ENCODE measurements around the gene ALDH1L2. TPM values are rescaled to one million over a fixed set of nuclear protein-coding genes. Genes with fewer than 3 reads are reported as not detected.

The ALDH1L2 gene
- total RNA-seq: 8.3 TPM

DNA sequence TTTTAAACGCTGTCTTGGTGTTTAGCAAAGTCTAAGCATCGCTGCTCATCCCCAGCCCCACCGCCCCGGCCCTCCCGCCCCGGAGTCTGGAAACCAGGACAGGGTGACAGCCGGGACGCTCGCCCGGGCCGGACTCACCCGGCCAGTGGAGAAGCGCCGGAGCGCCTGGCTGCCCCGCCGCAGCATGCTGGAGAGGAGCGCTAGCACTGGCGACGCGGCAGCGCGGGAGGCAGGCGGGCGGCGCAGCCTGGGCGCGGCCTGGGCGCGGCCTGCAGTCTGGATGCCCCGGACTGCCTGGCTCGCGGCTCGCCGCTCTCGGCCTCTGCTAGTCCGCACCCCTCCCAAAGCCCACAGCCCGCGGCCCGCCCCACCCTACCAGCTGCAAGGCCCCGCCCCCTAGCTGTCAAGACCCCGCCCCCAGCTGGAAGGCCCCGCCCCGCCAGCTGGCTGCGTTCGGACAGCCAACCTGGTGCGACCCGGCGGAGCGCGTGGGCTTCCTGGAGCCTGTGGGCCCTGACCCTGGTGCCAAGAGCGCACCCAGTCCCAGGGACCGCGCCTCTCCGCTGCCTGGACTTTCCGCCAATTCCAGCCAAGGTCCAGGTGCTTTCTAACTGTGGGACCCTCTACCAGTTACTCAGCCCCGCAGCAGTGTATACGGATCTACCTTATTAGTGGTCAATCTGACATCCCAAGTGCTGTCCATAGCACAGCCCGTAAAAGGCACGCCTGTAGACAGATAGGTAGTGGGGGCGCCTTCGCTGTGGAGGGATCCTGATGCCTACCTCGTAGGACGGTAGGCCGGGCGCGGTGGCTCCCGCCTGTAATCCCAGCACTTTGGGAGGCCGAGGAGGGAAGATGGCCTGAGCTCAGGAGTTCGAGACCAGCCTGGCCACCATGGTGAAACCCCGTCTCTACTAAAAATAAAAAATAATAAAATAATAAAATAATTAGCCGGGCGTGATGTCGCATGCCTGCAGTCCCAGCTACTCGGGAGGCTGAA is at the start of gene ALDH1L2:
Gene ALDH1L2, minus strand, starts transcription at position 208 of the 1,000 bp plus-strand sequence. Its CDS starts 22 bp downstream, at position 186.

DNA sequence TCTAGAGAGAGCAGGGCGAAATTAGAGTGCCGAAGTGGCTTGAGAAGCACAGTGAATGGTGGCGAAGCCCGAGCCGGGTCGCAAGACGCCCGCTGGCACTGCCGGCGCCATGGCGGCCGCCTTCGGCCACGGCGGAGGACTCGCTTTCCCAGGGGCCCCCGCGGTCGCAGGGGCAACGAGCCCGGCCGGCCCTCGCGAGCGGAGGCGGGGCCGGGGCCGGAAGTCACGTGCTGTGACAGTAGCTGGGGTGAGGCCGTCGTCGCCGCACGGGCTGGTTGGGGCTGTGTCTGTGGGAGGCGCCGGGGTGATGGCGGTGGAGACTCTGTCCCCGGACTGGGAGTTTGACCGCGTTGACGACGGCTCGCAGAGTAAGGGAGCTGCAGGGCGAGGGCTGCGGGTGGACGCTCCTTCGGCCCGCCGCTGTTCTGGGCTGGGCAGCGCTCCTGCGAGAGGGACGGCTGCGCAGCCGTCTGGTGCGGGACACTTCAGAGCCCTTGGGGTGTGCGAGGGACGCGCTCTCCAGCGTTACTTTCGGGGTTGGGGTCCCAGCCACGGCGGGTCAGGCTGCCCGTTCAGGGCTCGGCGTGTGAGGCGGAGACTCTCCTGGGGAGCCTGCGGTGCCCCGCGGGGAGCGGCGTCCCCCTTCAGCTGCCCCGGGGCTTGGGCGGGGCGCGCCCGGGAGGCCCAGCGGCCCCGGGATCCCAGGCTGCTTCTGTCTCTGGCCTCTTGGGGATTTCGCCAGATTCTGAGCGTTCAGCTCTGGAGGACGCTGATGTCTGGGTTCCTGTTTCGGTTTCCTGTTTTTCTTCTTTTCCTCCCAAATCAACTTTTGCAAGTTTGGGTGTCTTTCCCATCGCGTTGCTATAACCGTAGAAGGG is 23.5 kb upstream of the ALDH1L2 start, which contains the start of gene WASHC4:
Gene WASHC4, plus strand, starts transcription at position 238 of the 878 bp plus-strand sequence. Its CDS starts 70 bp downstream, at position 308.

GRCh38 chr12:104986022-104986941 is 98.0 kb downstream of the ALDH1L2 start, which contains the start of gene NOPCHAP1:
Gene NOPCHAP1 (plus strand): TSS chr12:104986316. CDS start chr12:104986353, 37 bp downstream.

Other genes with a start within 250 kb of the ALDH1L2 start
- gene SLC41A2, start 126.2 kb downstream of the ALDH1L2 start, total RNA-seq: 143 TPM
- gene NOPCHAP1, start 98.1 kb downstream of the ALDH1L2 start, total RNA-seq: 19.8 TPM
- gene WASHC4, start 23.3 kb upstream of the ALDH1L2 start, total RNA-seq: 82.1 TPM
- gene APPL2, start 151.7 kb upstream of the ALDH1L2 start, total RNA-seq: 42.7 TPM
- gene C12orf75, start 246.2 kb upstream of the ALDH1L2 start, total RNA-seq: 36.7 TPM

All from diencephalon (tissue), 1 donor.